ENCODE measurements around the gene UCK1.

- no peak for TF ChIP-seq BCL3 (IDR thresholded peaks at IDR 0.05; ENCODE audit: borderline replicate concordance, insufficient read depth, low read depth, low read length, poor library complexity, severe bottlenecking)
- no peak for TF ChIP-seq HDGF (IDR thresholded peaks at IDR 0.05)
- TF ChIP-seq POLR2A (IDR thresholded peaks at IDR 0.05; ENCODE audit: low read depth, low read length): no peak
- TF ChIP-seq, protein P1, sequence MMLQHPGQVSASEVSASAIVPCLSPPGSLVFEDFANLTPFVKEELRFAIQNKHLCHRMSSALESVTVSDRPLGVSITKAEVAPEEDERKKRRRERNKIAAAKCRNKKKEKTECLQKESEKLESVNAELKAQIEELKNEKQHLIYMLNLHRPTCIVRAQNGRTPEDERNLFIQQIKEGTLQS (IDR thresholded peaks at IDR 0.05; ENCODE audit: borderline replicate concordance, extremely low read depth, low read depth, low read length): no peak
- no peak for TF ChIP-seq POLR2AphosphoS5 (IDR thresholded peaks at IDR 0.05; ENCODE audit: low read length)
- TF ChIP-seq CTCF (IDR thresholded peaks at IDR 0.05 in 2 of 3, conservative IDR thresholded peaks at IDR 0.05 in 1 of 3; ENCODE audit: control insufficient read depth in 2 of 3, extremely low read depth in 1 of 3, insufficient read depth in 1 of 3, low read depth in 3 of 3, low read length in 3 of 3): no peak
- no peak for TF ChIP-seq CHD1 (IDR thresholded peaks at IDR 0.05; ENCODE audit: low read depth, low read length)
These were observed 48.7 kb upstream of the UCK1 start for GRCh38 chr9:131579789-131580211.
